HEK293 (cell line): Measurements from ENCODE around the gene SMIM20.

Experiments used
- ATF2 ChIP-seq: fragments of 450-650 bp; formaldehyde crosslinking; IDR thresholded peaks from 2 replicates; pipeline ENCODE4 v1.5.1; 2016; ENCODE audit warnings: missing biosample characterization, missing genetic modification characterization, low read depth
- BCL11B ChIP-seq: fragments of 450-650 bp; formaldehyde crosslinking; IDR thresholded peaks from 2 replicates; pipeline ENCODE4 v1.5.1; 2016; ENCODE audit warnings: low read depth, missing biosample characterization, missing genetic modification characterization
- ELK4 ChIP-seq: IDR thresholded peaks from 2 replicates; pipeline ENCODE4 v1.6.1; 2011; ENCODE audit warnings: mild to moderate bottlenecking, low read depth, low read length, borderline replicate concordance
- FEZF1 ChIP-seq: fragments of 450-650 bp; formaldehyde crosslinking; IDR thresholded peaks from 2 replicates; pipeline ENCODE4 v1.5.1; 2016; ENCODE audit warnings: missing biosample characterization, missing genetic modification characterization
- GLI4 ChIP-seq: fragments of 450-650 bp; formaldehyde crosslinking; IDR thresholded peaks from 2 replicates; pipeline ENCODE4 v1.5.1; 2016; ENCODE audit warnings: missing biosample characterization, missing genetic modification characterization
- HOXD13 ChIP-seq: sonication (generic); formaldehyde crosslinking; IDR thresholded peaks from 2 replicates; pipeline ENCODE4 v1.8.0; 2022; ENCODE audit warnings: missing genetic modification reagents, borderline replicate concordance
- KLF7 ChIP-seq: fragments of 450-650 bp; formaldehyde crosslinking; IDR thresholded peaks from 2 replicates; pipeline ENCODE4 v1.5.1; 2016; ENCODE audit warnings: missing biosample characterization, missing genetic modification characterization, borderline replicate concordance
- SCRT2 ChIP-seq: fragments of 450-650 bp; formaldehyde crosslinking; IDR thresholded peaks from 2 replicates; pipeline ENCODE4 v1.5.1; 2016; ENCODE audit warnings: missing biosample characterization, missing genetic modification characterization
- SETDB1 ChIP-seq: IDR thresholded peaks from one replicate; pipeline ENCODE4 v1.6.1; 2017; ENCODE audit warnings: mild to moderate bottlenecking, low read length, moderate library complexity, mixed read lengths; ENCODE audit not compliant: insufficient read length
- ZNF112 ChIP-seq: fragments of 450-650 bp; formaldehyde crosslinking; IDR thresholded peaks from 2 replicates; pipeline ENCODE4 v1.5.0; 2017; ENCODE audit warnings: missing biosample characterization, missing genetic modification characterization
- ZNF184 ChIP-seq: fragments of 450-650 bp; IDR thresholded peaks from 2 replicates; pipeline ENCODE4 v1.5.1; 2018; ENCODE audit warnings: missing biosample characterization, mild to moderate bottlenecking, missing genetic modification characterization
- ZNF248 ChIP-seq: fragments of 450-650 bp; formaldehyde crosslinking; IDR thresholded peaks from 2 replicates; pipeline ENCODE4 v1.5.1; 2017; ENCODE audit warnings: missing biosample characterization, missing genetic modification characterization
- ZNF274 ChIP-seq, 2 experiments: fragments of 200-500 bp in 1 of 2; fragments of 450-650 bp in 1 of 2; sonication (Bioruptor generic) in 1 of 2; formaldehyde crosslinking in 1 of 2; IDR thresholded peaks; 2 replicates each; pipeline versions ENCODE4 v1.5.1 to v1.6.1; 2014 to 2016; ENCODE audit warnings: borderline replicate concordance in 1 of 2, inconsistent platforms in 1 of 2, low read length in 1 of 2, missing biosample characterization in 1 of 2, missing genetic modification characterization in 1 of 2
- ZNF280C ChIP-seq: fragments of 450-650 bp; formaldehyde crosslinking; IDR thresholded peaks from 2 replicates; pipeline ENCODE4 v1.5.1; 2016; ENCODE audit warnings: missing biosample characterization, missing genetic modification characterization
- ZNF311 ChIP-seq: fragments of 450-650 bp; formaldehyde crosslinking; IDR thresholded peaks from 2 replicates; pipeline ENCODE4 v1.5.1; 2017; ENCODE audit warnings: missing biosample characterization, missing genetic modification characterization, borderline replicate concordance
- ZNF48 ChIP-seq: fragments of 450-650 bp; formaldehyde crosslinking; IDR thresholded peaks from 2 replicates; pipeline ENCODE4 v1.5.1; 2016; ENCODE audit warnings: missing biosample characterization, missing genetic modification characterization
- ZNF510 ChIP-seq: fragments of 450-650 bp; formaldehyde crosslinking; IDR thresholded peaks from 2 replicates; pipeline ENCODE4 v1.5.1; 2018; ENCODE audit warnings: mild to moderate bottlenecking, missing genetic modification characterization, missing biosample characterization; ENCODE audit not compliant: insufficient replicate concordance
- ZNF585B ChIP-seq: fragments of 450-650 bp; formaldehyde crosslinking; IDR thresholded peaks from 2 replicates; pipeline ENCODE4 v1.5.1; 2016; ENCODE audit warnings: missing biosample characterization, missing genetic modification characterization
- ZNF645 ChIP-seq: fragments of 450-650 bp; formaldehyde crosslinking; IDR thresholded peaks from 2 replicates; pipeline ENCODE4; 2016; ENCODE audit warnings: missing biosample characterization, missing genetic modification characterization
- ZNF76 ChIP-seq: fragments of 450-650 bp; formaldehyde crosslinking; IDR thresholded peaks from 2 replicates; pipeline ENCODE4; 2016; ENCODE audit warnings: low read depth, missing biosample characterization, missing genetic modification characterization, borderline replicate concordance
- ZSCAN30 ChIP-seq: fragments of 450-650 bp; IDR thresholded peaks from 2 replicates; pipeline ENCODE4 v1.5.1; 2018; ENCODE audit warnings: missing biosample characterization, mild to moderate bottlenecking, missing genetic modification characterization, moderate library complexity
- TF ChIP-seq, protein P1 (sequence below): fragments of 450-650 bp; formaldehyde crosslinking; IDR thresholded peaks from 2 replicates; pipeline ENCODE4 v1.5.0; 2017; ENCODE audit warnings: missing biosample characterization, missing genetic modification characterization, borderline replicate concordance
- TF ChIP-seq, protein P2 (sequence below): fragments of 450-650 bp; formaldehyde crosslinking; IDR thresholded peaks from 2 replicates; pipeline ENCODE4 v1.5.1; 2017; ENCODE audit warnings: missing biosample characterization, missing genetic modification characterization
- TF ChIP-seq, protein P3 (sequence below): fragments of 450-650 bp; formaldehyde crosslinking; IDR thresholded peaks from 2 replicates; pipeline ENCODE4 v1.5.1; 2016; ENCODE audit warnings: missing biosample characterization, missing genetic modification characterization
- TF ChIP-seq, protein P4 (sequence below): fragments of 450-650 bp; formaldehyde crosslinking; IDR thresholded peaks from 2 replicates; pipeline ENCODE4 v1.5.1; 2016; ENCODE audit warnings: missing biosample characterization, missing genetic modification characterization, borderline replicate concordance

The SMIM20 gene

GRCh38 chr4:25913851-25914669 lies at the start of gene SMIM20 (continued):
- no peak for TF ChIP-seq ZNF248 (tag by site-specific recombination)
- TF ChIP-seq ATF2 = peak; percentile 88
- TF ChIP-seq SCRT2 = no peak
- peak; percentile 44; the same call in 1 of the 2 replicates for TF ChIP-seq ZSCAN30 (tag by site-specific recombination)
- TF ChIP-seq GLI4 (tag by site-specific recombination) = no peak
- TF ChIP-seq HOXD13 (CRISPR knock-in tag) = no peak
- no peak for TF ChIP-seq ZNF280C (tag by site-specific recombination)
- TF ChIP-seq ZNF184 (tag by site-specific recombination) = no peak
- TF ChIP-seq ZNF76 (tag by site-specific recombination) = 0 out of 2 replicates have a peak, but pooled peaks have one; percentile 33
- no peak for TF ChIP-seq ZNF311
- TF ChIP-seq FEZF1 (tag by site-specific recombination) = no peak
- TF ChIP-seq, protein P1, sequence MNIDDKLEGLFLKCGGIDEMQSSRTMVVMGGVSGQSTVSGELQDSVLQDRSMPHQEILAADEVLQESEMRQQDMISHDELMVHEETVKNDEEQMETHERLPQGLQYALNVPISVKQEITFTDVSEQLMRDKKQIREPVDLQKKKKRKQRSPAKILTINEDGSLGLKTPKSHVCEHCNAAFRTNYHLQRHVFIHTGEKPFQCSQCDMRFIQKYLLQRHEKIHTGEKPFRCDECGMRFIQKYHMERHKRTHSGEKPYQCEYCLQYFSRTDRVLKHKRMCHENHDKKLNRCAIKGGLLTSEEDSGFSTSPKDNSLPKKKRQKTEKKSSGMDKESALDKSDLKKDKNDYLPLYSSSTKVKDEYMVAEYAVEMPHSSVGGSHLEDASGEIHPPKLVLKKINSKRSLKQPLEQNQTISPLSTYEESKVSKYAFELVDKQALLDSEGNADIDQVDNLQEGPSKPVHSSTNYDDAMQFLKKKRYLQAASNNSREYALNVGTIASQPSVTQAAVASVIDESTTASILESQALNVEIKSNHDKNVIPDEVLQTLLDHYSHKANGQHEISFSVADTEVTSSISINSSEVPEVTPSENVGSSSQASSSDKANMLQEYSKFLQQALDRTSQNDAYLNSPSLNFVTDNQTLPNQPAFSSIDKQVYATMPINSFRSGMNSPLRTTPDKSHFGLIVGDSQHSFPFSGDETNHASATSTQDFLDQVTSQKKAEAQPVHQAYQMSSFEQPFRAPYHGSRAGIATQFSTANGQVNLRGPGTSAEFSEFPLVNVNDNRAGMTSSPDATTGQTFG (tag by site-specific recombination) = no peak
- TF ChIP-seq, protein P2, sequence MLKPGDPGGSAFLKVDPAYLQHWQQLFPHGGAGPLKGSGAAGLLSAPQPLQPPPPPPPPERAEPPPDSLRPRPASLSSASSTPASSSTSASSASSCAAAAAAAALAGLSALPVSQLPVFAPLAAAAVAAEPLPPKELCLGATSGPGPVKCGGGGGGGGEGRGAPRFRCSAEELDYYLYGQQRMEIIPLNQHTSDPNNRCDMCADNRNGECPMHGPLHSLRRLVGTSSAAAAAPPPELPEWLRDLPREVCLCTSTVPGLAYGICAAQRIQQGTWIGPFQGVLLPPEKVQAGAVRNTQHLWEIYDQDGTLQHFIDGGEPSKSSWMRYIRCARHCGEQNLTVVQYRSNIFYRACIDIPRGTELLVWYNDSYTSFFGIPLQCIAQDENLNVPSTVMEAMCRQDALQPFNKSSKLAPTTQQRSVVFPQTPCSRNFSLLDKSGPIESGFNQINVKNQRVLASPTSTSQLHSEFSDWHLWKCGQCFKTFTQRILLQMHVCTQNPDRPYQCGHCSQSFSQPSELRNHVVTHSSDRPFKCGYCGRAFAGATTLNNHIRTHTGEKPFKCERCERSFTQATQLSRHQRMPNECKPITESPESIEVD (tag by site-specific recombination) = no peak
- TF ChIP-seq ELK4 = no peak
- TF ChIP-seq ZNF274 (IDR thresholded peaks at IDR 0.05; ENCODE audit: low read length) = no peak
- no peak for TF ChIP-seq ZNF274 (tag by site-specific recombination; IDR thresholded peaks at IDR 0.05; ENCODE audit: borderline replicate concordance)
- no peak for TF ChIP-seq BCL11B (tag by site-specific recombination)
- TF ChIP-seq ZNF48 (tag by site-specific recombination) = no peak
- TF ChIP-seq, protein P3, sequence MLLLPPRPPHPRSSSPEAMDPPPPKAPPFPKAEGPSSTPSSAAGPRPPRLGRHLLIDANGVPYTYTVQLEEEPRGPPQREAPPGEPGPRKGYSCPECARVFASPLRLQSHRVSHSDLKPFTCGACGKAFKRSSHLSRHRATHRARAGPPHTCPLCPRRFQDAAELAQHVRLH (tag by site-specific recombination) = peak; percentile 96
- peak; percentile 17 for TF ChIP-seq SETDB1
- no peak for TF ChIP-seq KLF7 (tag by site-specific recombination)
- TF ChIP-seq ZNF112 (tag by site-specific recombination) = no peak
- TF ChIP-seq ZNF510 = no peak
- TF ChIP-seq ZNF585B (tag by site-specific recombination) = no peak
- TF ChIP-seq, protein P4, sequence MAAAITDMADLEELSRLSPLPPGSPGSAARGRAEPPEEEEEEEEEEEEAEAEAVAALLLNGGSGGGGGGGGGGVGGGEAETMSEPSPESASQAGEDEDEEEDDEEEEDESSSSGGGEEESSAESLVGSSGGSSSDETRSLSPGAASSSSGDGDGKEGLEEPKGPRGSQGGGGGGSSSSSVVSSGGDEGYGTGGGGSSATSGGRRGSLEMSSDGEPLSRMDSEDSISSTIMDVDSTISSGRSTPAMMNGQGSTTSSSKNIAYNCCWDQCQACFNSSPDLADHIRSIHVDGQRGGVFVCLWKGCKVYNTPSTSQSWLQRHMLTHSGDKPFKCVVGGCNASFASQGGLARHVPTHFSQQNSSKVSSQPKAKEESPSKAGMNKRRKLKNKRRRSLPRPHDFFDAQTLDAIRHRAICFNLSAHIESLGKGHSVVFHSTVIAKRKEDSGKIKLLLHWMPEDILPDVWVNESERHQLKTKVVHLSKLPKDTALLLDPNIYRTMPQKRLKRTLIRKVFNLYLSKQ (tag by site-specific recombination) = no peak
- no peak for TF ChIP-seq ZNF645 (tag by site-specific recombination)
